SU-DHL-6 (cell line): Measurements from ENCODE around the gene PIEZO1.

Source experiments
- CTCF ChIP-seq: fragments of 200-600 bp; sonication (generic); IDR thresholded peaks from one replicate; pipeline ENCODE4 v1.5.1; 2017; ENCODE audit warnings: antibody characterized with exemption, mild to moderate bottlenecking, low read length, moderate library complexity; ENCODE audit not compliant: insufficient read depth, poor library complexity, severe bottlenecking
- EZH2phosphoT487 ChIP-seq: fragments of 200-600 bp; sonication (generic), shearing (Covaris generic); conservative IDR thresholded peaks from 2 replicates; pipeline ENCODE4 v1.6.1; 2018; ENCODE audit warnings: mild to moderate bottlenecking, antibody characterized with exemption, low read length, moderate library complexity, mixed read lengths

GRCh38 chr16:88695218-88695617 lies 89.8 kb downstream of the PIEZO1 start:
- no peak for TF ChIP-seq EZH2phosphoT487
- no peak for TF ChIP-seq CTCF
